ENCODE results near the gene PPP5C.
A peak's percentile ranks its signal among the peaks of the same experiment; 100 is the strongest.
"Not testable (repeated sequence)": the region's sequence is repeated elsewhere in the genome, so short reads cannot be mapped to it uniquely, and the experiment has no call there.

Gene PPP5C

GRCh38 chr19:46386996-46387712 lies 40.3 kb downstream of the PPP5C start:
- no peak for DNase-seq

- no peak for DNase-seq
These were observed 40.8 kb downstream of the PPP5C start for GRCh38 chr19:46387713-46388130.

GRCh38 chr19:46388311-46389095 lies 41.6 kb downstream of the PPP5C start:
- DNase-seq = no peak

- DNase-seq = no peak
These were observed 43.4 kb downstream of the PPP5C start for GRCh38 chr19:46390121-46390858.

DNA sequence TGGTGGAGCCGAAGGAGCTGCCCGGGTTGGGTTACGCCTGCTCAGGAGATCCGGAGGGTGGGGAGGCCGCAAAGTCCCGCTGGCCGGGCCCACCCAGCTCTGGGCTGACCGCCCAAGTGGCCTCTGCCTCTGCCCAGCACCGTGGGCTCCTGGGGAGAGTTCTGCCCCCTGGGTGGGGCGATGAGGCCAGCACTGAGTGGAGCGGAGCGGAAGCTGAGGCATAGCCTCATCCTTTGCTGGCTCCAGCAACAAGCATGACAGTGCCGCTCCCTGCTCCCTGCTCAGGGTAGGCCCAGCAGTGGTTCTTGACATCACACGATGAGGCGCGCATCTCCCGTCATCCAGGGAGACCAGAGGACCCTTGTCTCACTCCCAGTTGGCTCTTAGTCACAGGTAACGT lies 44.0 kb downstream of the PPP5C start:
- no peak for DNase-seq

- no peak for DNase-seq
These were observed 44.7 kb downstream of the PPP5C start for GRCh38 chr19:46391296-46392251.

DNA sequence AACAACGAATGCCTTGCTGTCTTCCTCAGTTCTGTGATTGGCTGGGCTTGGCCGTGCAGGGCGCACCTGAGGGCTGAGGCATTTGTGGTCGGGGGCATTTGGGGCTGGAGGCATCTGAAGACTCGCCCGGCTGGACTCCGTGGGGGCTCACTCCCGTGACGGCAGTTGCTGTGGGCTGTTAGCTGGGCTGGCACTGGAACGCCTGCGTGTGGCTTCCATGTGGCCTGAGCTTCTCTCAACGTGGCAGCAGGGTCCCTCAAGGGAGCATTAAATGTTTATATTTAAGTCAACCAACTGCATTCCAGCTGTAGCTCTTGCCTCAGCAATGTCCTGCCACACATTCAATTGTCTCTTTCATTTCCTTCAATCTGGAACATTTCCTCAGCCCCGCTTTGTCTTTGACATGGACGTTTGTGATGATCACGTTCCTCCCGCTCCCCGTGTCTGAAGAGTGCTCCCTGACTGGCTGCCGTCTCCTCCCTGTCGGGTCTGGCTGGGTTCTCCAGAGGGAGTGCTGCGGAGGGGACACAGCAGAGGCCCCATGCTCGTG lies 45.4 kb downstream of the PPP5C start:
- no peak for DNase-seq

DNA sequence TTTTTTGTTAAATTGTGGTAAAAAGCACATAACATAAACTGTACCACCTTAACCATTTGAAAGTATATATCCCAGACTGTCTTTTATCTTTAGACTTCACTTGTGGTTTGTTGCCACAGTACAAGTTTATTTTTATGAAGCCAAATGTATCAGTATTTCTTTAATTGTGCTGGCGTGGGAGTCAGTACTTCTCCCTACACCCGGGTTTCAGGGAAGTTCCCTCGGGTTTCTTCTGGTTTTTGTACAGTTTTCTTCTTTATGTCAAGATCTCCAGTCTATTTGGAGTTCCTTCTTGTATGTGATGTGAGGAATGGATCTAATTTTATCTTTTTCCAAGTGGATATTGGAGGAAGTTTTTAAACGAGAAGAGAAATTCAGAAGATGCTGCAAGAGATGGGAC lies 46.0 kb downstream of the PPP5C start:
- DNase-seq = peak; percentile 45 to 52 (median 46)

DNA sequence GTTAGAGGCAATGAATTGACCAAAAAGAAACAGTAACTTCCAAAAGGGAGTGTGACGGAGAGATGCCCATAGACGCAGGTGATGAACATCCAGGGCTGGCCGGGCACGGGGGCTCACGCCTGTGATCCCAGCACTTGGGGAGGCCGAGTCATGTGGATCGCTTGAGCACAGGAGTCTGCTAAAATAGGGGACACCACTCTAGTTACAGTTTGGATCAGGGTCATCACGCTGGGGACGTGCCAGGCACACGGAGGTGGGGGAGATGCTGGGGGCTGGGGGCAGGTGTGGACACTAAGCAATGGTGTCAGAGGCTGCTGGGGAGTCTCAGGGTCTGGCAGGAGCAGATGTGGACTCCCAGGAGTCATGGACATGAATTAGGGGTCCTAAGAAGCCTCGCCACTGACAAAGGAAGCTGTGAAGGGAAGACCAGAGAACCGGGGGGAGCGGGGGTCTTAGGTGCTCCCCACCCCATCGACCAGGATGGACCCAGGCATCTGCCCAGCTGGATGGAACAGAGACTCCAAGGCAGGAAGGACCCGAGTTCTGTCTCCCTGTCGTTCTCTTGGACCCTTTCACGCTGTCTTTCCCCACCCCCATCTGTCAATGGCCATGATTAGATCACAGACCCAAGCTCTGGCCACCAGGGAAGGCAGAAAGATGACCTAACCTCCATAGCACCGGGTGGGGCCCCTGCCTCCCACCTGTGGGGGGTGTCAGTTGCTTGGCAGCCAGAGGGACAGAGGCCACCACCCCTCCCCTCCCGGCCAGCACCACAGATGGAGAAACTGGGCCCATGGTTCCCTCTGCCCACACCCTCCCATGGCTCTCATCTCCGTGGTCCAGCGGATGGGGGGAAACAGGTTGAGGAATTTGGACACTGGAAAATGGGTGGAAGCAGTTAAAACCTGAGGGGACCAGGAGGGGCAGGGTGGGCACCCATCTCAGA lies 46.8 kb downstream of the PPP5C start:
- DNase-seq = no peak

DNA sequence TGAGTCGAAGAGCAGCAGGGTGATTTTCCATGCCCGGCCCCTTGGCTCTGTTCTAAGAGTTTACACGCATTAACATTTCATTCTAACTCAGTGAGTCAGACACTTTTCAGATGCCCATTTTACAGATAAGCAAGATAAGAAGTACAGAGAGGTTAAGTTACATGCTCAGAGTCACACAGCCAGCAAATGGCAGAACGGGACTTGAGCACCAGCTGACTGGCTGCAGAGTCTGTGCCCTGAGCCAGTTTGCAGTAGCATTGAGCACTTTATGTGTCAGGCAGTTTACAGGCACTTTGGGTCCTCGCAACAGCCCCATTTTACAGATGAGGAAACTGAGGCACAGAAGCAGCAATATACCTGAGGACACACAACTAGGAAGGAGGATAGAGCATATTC lies 47.5 kb downstream of the PPP5C start:
- no peak for DNase-seq

DNA sequence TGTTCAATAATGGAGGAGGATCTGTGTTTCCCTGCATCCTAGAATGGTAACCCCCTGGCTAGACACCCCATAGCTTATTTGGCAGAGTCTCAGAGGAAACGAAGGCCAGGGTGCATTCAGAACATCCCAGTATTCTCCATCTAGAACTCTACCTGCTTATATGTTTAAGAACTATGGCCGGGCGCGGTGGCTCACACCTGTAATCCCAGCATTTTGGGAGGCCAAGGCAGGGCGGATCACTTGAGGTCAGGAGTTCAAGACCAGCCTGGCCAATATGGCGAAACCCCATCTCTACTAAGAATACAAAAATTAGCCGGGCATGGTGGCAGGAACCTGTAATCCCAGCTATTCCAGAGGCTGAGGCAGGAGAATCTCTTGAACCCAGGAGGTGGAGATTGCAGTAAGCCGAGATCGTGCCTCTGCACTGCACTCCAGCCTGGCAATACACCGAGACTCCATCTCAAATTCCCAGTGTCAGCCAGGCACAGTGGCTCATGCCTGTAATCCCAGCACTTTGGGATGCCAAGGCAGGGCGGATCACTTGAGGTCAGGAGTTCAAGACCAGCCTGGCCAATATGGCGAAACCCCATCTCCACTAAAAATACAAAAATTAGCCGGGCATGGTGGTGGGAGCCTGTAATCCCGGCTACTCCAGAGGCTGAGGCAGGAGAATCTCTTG lies 51.1 kb downstream of the PPP5C start:
- not testable (repeated sequence) for DNase-seq

- DNase-seq = no peak
These were observed 55.8 kb downstream of the PPP5C start for GRCh38 chr19:46402725-46403124.

DNA sequence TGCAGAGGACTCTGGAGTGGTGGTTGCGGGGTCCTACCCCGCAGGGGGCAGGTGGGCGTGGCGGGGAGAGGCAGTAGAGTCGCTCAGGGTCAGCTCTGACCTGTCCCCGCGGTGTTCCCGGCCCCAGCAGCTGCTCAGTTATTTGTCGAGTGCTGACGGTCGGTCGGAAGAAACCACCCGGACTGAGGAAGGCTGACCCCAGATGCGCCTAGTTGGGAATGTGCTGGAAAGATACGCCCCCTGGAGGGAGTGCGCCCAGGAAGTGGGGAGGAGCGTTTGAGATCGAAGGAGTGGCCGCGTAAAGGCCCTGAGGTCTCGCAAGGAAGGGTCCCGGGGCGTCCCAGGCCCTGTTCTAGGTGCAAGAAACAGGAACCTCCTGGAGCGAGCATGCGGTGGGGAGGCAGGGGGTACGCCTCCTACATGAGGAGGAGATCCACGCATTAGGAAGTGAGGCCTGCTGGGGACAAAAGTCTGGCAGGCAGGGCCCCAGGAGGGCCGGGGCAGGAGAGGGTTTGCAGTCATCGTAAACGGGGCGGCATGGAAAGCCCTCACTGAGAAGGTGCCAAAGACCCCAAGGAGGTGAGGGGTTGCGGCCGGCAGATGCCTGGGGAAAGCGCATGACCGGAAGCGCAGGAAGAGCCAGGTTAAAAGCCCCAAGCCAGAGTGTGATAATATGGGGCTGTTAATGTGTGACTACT lies 57.3 kb downstream of the PPP5C start:
- peak in 1 of 3 donors; percentile 16 for DNase-seq

DNA sequence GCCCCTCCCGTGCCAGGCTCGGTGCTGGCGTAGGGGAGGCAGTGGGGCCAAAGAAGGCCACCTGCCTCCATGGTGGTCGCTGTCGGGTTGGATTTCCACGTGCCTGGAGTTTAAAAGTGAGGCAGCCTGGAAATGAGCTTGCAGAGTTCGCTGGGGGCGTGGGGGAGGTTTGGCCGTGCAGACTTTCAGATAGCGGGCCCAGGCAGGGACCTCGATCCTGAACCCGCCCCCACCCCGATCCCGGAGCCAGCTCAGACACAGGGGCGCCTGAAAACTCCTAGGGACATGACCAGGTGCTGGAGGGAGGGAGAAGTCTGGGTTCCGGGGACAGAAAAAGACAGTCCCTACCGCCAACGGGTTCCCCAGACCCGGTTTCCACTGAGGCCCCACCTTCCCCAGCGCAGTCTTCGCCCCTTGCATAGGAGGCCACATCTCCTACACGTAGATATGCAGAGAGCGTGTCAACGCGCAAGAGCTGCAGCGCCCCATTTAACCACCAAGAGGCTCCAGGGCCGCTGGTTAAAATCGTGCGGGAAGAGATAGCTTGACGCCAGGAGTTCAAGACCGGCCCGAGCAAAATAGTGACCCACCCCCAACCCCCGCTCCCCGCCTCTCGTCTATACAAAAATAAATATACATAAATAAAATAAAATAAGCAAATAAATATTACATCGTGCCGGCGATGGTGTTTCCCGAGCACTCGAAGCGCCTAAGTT lies 58.0 kb downstream of the PPP5C start:
- peak in 1 of 3 donors; percentile 25 for DNase-seq

DNA sequence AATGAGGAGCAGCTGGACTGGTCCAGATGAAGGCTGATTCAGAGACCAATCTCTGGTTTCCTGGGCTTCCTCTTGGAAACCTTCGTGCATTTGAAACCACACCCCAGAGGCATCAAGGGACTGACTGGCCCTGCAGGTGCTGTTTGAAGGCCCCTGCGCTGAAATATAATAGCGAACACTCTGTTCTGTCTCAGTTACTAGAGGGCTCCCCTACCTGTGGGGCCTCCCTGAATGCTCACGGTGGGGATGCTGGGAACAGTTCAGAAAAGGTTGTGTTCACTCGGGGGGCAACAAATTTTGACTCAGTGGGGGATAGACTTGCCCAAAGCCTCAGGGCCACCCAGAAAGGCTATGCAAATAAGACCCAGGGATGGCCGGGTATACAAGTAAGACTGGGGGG lies 60.1 kb downstream of the PPP5C start:
- DNase-seq = no peak

DNA sequence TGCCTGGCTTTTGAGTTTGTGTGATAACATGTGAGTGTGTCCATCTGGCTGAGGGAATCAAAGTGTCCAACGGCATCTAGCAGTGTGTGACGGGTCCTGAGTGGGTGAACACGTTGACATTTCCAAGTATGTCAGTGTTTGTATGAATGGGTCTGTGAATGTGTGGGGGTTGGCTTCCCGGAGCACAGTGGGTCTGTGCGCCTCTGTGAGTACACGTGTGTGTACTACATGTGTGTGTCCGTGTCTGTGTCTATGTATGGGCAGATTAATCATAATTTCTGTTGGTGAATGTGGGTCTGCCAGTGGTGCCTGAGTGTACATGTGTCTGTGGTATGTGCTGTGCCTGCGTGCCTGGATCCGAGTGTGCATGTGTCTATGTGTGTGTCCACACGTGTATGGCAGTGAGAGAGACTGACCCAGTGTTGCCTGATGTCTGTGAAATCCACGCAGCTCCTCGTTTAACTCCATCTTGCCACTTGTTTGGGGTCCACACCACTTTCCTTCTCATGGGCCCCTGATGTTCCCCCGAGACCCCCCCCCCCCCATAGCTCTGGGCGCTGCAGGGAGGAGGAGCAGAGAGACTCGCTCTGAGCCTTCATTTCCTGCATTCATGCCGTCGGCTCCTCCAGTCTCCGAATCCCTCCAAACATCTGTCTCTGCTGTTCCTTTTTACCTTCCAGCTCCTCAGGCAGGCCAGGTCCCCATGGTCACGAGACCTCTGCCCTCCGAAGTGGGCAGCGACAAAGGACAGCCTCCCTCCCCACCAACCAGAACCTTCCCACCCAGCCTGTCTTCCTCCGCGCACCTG lies 61.2 kb downstream of the PPP5C start:
- no peak for DNase-seq

- no peak for DNase-seq
These were observed 61.8 kb downstream of the PPP5C start for GRCh38 chr19:46408664-46409039.

DNA sequence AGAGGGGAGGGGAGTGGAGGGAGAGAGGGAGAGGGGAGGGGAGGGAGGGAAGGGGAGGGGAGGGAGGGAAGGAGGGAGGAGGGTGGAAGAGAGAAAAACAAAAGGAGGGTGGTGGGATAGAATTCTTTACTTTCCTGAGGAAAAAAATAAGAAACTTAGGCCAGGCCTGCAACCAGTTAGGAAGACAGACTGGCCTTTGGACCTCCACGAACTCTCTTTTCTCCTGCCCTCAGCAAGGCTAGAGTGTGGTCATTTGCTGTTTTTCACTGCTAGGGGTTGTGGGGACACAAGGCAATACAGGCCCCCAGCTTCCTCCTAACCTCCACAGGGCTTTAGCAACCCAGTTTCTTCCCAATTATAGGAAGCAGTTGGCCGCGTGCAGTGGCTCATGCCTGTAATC lies 62.3 kb downstream of the PPP5C start:
- no peak for DNase-seq
